ENCODE measurements around the gene NEURL1B.

DNA sequence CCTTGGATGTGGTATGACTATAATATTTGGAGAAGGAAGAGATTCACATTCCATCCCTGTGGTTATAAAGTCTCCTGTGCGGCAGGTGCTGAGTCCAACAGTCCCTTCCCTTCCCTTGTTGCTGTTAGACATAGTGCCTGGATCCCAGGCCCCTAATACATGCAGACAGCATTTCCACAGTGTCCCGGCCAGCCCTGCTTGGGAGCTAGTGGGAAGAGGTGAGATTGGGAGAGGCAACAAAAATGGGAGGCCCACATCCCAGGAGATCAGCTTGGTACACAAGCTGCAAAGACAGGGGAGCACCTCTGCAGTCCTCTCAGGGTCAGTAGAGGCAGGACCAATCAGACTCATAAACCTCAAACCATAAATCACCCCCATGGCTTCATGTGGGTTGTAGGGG lies 3.3 kb upstream of the NEURL1B start:
- TF ChIP-seq, protein P1, sequence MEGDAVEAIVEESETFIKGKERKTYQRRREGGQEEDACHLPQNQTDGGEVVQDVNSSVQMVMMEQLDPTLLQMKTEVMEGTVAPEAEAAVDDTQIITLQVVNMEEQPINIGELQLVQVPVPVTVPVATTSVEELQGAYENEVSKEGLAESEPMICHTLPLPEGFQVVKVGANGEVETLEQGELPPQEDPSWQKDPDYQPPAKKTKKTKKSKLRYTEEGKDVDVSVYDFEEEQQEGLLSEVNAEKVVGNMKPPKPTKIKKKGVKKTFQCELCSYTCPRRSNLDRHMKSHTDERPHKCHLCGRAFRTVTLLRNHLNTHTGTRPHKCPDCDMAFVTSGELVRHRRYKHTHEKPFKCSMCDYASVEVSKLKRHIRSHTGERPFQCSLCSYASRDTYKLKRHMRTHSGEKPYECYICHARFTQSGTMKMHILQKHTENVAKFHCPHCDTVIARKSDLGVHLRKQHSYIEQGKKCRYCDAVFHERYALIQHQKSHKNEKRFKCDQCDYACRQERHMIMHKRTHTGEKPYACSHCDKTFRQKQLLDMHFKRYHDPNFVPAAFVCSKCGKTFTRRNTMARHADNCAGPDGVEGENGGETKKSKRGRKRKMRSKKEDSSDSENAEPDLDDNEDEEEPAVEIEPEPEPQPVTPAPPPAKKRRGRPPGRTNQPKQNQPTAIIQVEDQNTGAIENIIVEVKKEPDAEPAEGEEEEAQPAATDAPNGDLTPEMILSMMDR (IDR thresholded peaks at IDR 0.05) = no peak
- TF ChIP-seq POLR2A (IDR thresholded peaks at IDR 0.05) = no peak
